Esophagus muscularis mucosa (tissue), 4 donors: ENCODE data around the gene PIK3C2G.

ENCODE experiments used
- CTCF ChIP-seq, 3 experiments: fragments of 200-600 bp in 2 of 3; fragments of 450-650 bp in 1 of 3; sonication (generic) in 2 of 3; IDR thresholded peaks; one replicate each; pipeline ENCODE4 v1.5.1; 2017 to 2019; ENCODE audit warnings: antibody characterized with exemption in 3 of 3, mild to moderate bottlenecking in 2 of 3, moderate library complexity in 1 of 3
- EP300 ChIP-seq: sonication (generic); formaldehyde crosslinking; IDR thresholded peaks from one replicate; pipeline ENCODE4 v1.6.1; 2017; ENCODE audit warnings: antibody characterized with exemption
- POLR2A ChIP-seq: fragments of 450-650 bp; IDR thresholded peaks from one replicate; pipeline ENCODE4 v1.6.1; 2017; ENCODE audit warnings: antibody characterized with exemption, moderate library complexity, mild to moderate bottlenecking, low read depth
- POLR2AphosphoS5 ChIP-seq, 2 donors: sonication (generic); formaldehyde crosslinking; IDR thresholded peaks; one replicate each; pipeline ENCODE4 v1.6.1; 2017; ENCODE audit warnings: antibody characterized with exemption in 2 of 2

- TF ChIP-seq POLR2A (no peak), CTCF (IDR thresholded peaks at IDR 0.05) (no peak), POLR2AphosphoS5 (IDR thresholded peaks at IDR 0.05) (no peak), EP300 (no peak)
These were observed 153.4 kb downstream of the PIK3C2G start for GRCh38 chr12:18414671-18415070.
